ENCODE results near the gene GRSF1. TPM values are rescaled to one million over a fixed set of nuclear protein-coding genes. Genes with fewer than 3 reads are reported as not detected.

The GRSF1 gene
- total RNA-seq = 47.8 TPM

- Histone ChIP-seq H3K4me3 (ENCODE audit: low read length) (peak within 1 kb of the TSS; percentile 85), H3K4me1 (ENCODE audit: insufficient read depth, low read length) (peaks cover 32% of the 10 kb centered on the region), H3K9me3 (ENCODE audit: low read depth, low read length) (no peaks in the 10 kb centered on the region)
These were observed at the start of gene GRSF1 for GRCh38 chr4:70839589-70840093. GRSF1 (minus strand) TSS chr4:70839890; CDS start chr4:70839827, 63 bp downstream.

GRCh38 chr4:70885174-70885573 lies 45.5 kb upstream of the GRSF1 start:
- no peaks in the 10 kb centered on the region for H3K27me3 ChIP-seq (ENCODE audit: insufficient read depth, low read length)
- no peak overlapping the region for H3K4me3 ChIP-seq (ENCODE audit: low read length)
- no peaks in the 10 kb centered on the region for H3K9me3 ChIP-seq (ENCODE audit: low read depth, low read length)
- no peaks in the 10 kb centered on the region for H3K4me1 ChIP-seq (ENCODE audit: insufficient read depth, low read length)

More at GRCh38 chr4:70839589-70840093, at the start of gene GRSF1:
- no peaks in the 10 kb centered on the region for H3K27me3 ChIP-seq (ENCODE audit: insufficient read depth, low read length)

- Histone ChIP-seq H3K9me3 (ENCODE audit: low read depth, low read length) (no peaks in the 10 kb centered on the region), H3K4me3 (ENCODE audit: low read length) (no peak overlapping the region), H3K27me3 (ENCODE audit: insufficient read depth, low read length) (no peaks in the 10 kb centered on the region), H3K4me1 (ENCODE audit: insufficient read depth, low read length) (no peaks in the 10 kb centered on the region)
These were observed 41.0 kb upstream of the GRSF1 start for GRCh38 chr4:70880739-70881138.

GRCh38 chr4:70877556-70877955 lies 37.9 kb upstream of the GRSF1 start:
- H3K4me3 ChIP-seq (ENCODE audit: low read length) = no peak overlapping the region

GRCh38 chr4:70874268-70875156 lies 34.8 kb upstream of the GRSF1 start:
- H3K4me1 ChIP-seq (ENCODE audit: insufficient read depth, low read length) = peaks cover 10% of the 10 kb centered on the region
- no peak overlapping the region for H3K4me3 ChIP-seq (ENCODE audit: low read length)
- no peaks in the 10 kb centered on the region for H3K9me3 ChIP-seq (ENCODE audit: low read depth, low read length)
- H3K27me3 ChIP-seq (ENCODE audit: insufficient read depth, low read length) = no peaks in the 10 kb centered on the region

More at GRCh38 chr4:70877556-70877955, 37.9 kb upstream of the GRSF1 start:
- Histone ChIP-seq H3K4me1 (ENCODE audit: insufficient read depth, low read length) (peaks cover 10% of the 10 kb centered on the region), H3K9me3 (ENCODE audit: low read depth, low read length) (no peaks in the 10 kb centered on the region), H3K27me3 (ENCODE audit: insufficient read depth, low read length) (no peaks in the 10 kb centered on the region)

GRCh38 chr4:70873216-70873615 lies 33.5 kb upstream of the GRSF1 start:
- no peaks in the 10 kb centered on the region for H3K9me3 ChIP-seq (ENCODE audit: low read depth, low read length)
- H3K4me1 ChIP-seq (ENCODE audit: insufficient read depth, low read length) = peaks cover 10% of the 10 kb centered on the region
- no peak overlapping the region for H3K4me3 ChIP-seq (ENCODE audit: low read length)
- no peaks in the 10 kb centered on the region for H3K27me3 ChIP-seq (ENCODE audit: insufficient read depth, low read length)

GRCh38 chr4:70868778-70869177 lies 29.1 kb upstream of the GRSF1 start:
- Histone ChIP-seq H3K9me3 (ENCODE audit: low read depth, low read length) (no peaks in the 10 kb centered on the region), H3K4me1 (ENCODE audit: insufficient read depth, low read length) (no peaks in the 10 kb centered on the region), H3K27me3 (ENCODE audit: insufficient read depth, low read length) (no peaks in the 10 kb centered on the region)

GRCh38 chr4:70863099-70863790 lies 23.6 kb upstream of the GRSF1 start:
- no peak overlapping the region for H3K4me3 ChIP-seq (ENCODE audit: low read length)
- H3K27me3 ChIP-seq (ENCODE audit: insufficient read depth, low read length) = no peaks in the 10 kb centered on the region
- no peaks in the 10 kb centered on the region for H3K9me3 ChIP-seq (ENCODE audit: low read depth, low read length)
- no peaks in the 10 kb centered on the region for H3K4me1 ChIP-seq (ENCODE audit: insufficient read depth, low read length)

More at GRCh38 chr4:70868778-70869177, 29.1 kb upstream of the GRSF1 start:
- H3K4me3 ChIP-seq (ENCODE audit: low read length) = no peak overlapping the region

GRCh38 chr4:70859066-70859465 lies 19.4 kb upstream of the GRSF1 start:
- Histone ChIP-seq H3K4me1 (ENCODE audit: insufficient read depth, low read length) (no peaks in the 10 kb centered on the region), H3K9me3 (ENCODE audit: low read depth, low read length) (no peaks in the 10 kb centered on the region), H3K4me3 (ENCODE audit: low read length) (no peak overlapping the region), H3K27me3 (ENCODE audit: insufficient read depth, low read length) (no peaks in the 10 kb centered on the region)

GRCh38 chr4:70858454-70858853 lies 18.8 kb upstream of the GRSF1 start:
- H3K4me3 ChIP-seq (ENCODE audit: low read length) = no peak overlapping the region
- no peaks in the 10 kb centered on the region for H3K9me3 ChIP-seq (ENCODE audit: low read depth, low read length)
- no peaks in the 10 kb centered on the region for H3K27me3 ChIP-seq (ENCODE audit: insufficient read depth, low read length)
- no peaks in the 10 kb centered on the region for H3K4me1 ChIP-seq (ENCODE audit: insufficient read depth, low read length)

- H3K4me3 ChIP-seq (ENCODE audit: low read length) = no peak overlapping the region
- no peaks in the 10 kb centered on the region for H3K9me3 ChIP-seq (ENCODE audit: low read depth, low read length)
- H3K27me3 ChIP-seq (ENCODE audit: insufficient read depth, low read length) = no peaks in the 10 kb centered on the region
- H3K4me1 ChIP-seq (ENCODE audit: insufficient read depth, low read length) = no peaks in the 10 kb centered on the region
These were observed 15.8 kb upstream of the GRSF1 start for GRCh38 chr4:70855464-70855863.

- H3K4me1 ChIP-seq (ENCODE audit: insufficient read depth, low read length) = peaks cover 17% of the 10 kb centered on the region
- H3K9me3 ChIP-seq (ENCODE audit: low read depth, low read length) = no peaks in the 10 kb centered on the region
- H3K4me3 ChIP-seq (ENCODE audit: low read length) = no peak overlapping the region
- no peaks in the 10 kb centered on the region for H3K27me3 ChIP-seq (ENCODE audit: insufficient read depth, low read length)
These were observed 9.6 kb upstream of the GRSF1 start for GRCh38 chr4:70849291-70849690.

- Histone ChIP-seq H3K27me3 (ENCODE audit: insufficient read depth, low read length) (no peaks in the 10 kb centered on the region), H3K9me3 (ENCODE audit: low read depth, low read length) (no peaks in the 10 kb centered on the region), H3K4me1 (ENCODE audit: insufficient read depth, low read length) (peaks cover 15% of the 10 kb centered on the region), H3K4me3 (ENCODE audit: low read length) (no peak overlapping the region)
These were observed 4.5 kb upstream of the GRSF1 start for GRCh38 chr4:70844180-70844579.

- Histone ChIP-seq H3K9me3 (ENCODE audit: low read depth, low read length) (no peaks in the 10 kb centered on the region), H3K27me3 (ENCODE audit: insufficient read depth, low read length) (no peaks in the 10 kb centered on the region), H3K4me3 (ENCODE audit: low read length) (no peak overlapping the region), H3K4me1 (ENCODE audit: insufficient read depth, low read length) (peaks cover 22% of the 10 kb centered on the region)
These were observed 3.2 kb upstream of the GRSF1 start for GRCh38 chr4:70842761-70843435.

- no peak overlapping the region for H3K4me3 ChIP-seq (ENCODE audit: low read length)
- H3K4me1 ChIP-seq (ENCODE audit: insufficient read depth, low read length) = peaks cover 28% of the 10 kb centered on the region
- H3K9me3 ChIP-seq (ENCODE audit: low read depth, low read length) = no peaks in the 10 kb centered on the region
- H3K27me3 ChIP-seq (ENCODE audit: insufficient read depth, low read length) = no peaks in the 10 kb centered on the region
These were observed 2.3 kb upstream of the GRSF1 start for GRCh38 chr4:70841951-70842350.
